Mammary epithelial cell (primary cell): Measurements from ENCODE around the gene DNAH14.

Experiments
- EZH2 ChIP-seq: IDR thresholded peaks from 2 replicates; pipeline ENCODE4 v1.6.1; 2012; ENCODE audit warnings: low read length, inconsistent platforms, borderline replicate concordance
- TF ChIP-seq, protein P1 (sequence below), 2 donors: IDR thresholded peaks in 1 of 2; conservative IDR thresholded peaks in 1 of 2; 2 replicates each; pipeline ENCODE4 v1.5.1; 2011 to 2012; ENCODE audit warnings: inconsistent platforms in 2 of 2, low read length in 2 of 2, mild to moderate bottlenecking in 2 of 2, control low read depth in 1 of 2, low read depth in 1 of 2; ENCODE audit not compliant: insufficient read depth in 1 of 2; ENCODE audit errors: extremely low read depth in 1 of 2

GRCh38 chr1:225408249-225408648 lies 478.8 kb downstream of the DNAH14 start:
- TF ChIP-seq, protein P1, sequence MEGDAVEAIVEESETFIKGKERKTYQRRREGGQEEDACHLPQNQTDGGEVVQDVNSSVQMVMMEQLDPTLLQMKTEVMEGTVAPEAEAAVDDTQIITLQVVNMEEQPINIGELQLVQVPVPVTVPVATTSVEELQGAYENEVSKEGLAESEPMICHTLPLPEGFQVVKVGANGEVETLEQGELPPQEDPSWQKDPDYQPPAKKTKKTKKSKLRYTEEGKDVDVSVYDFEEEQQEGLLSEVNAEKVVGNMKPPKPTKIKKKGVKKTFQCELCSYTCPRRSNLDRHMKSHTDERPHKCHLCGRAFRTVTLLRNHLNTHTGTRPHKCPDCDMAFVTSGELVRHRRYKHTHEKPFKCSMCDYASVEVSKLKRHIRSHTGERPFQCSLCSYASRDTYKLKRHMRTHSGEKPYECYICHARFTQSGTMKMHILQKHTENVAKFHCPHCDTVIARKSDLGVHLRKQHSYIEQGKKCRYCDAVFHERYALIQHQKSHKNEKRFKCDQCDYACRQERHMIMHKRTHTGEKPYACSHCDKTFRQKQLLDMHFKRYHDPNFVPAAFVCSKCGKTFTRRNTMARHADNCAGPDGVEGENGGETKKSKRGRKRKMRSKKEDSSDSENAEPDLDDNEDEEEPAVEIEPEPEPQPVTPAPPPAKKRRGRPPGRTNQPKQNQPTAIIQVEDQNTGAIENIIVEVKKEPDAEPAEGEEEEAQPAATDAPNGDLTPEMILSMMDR (conservative IDR thresholded peaks at IDR 0.05 in 1 of 2, IDR thresholded peaks at IDR 0.05 in 1 of 2; ENCODE audit: extremely low read depth in 1 of 2, insufficient read depth in 1 of 2, low read depth in 1 of 2, low read length in 2 of 2) = no peak
- no peak for TF ChIP-seq EZH2
